ENCODE results near the gene SUSD5.

The SUSD5 gene

DNA sequence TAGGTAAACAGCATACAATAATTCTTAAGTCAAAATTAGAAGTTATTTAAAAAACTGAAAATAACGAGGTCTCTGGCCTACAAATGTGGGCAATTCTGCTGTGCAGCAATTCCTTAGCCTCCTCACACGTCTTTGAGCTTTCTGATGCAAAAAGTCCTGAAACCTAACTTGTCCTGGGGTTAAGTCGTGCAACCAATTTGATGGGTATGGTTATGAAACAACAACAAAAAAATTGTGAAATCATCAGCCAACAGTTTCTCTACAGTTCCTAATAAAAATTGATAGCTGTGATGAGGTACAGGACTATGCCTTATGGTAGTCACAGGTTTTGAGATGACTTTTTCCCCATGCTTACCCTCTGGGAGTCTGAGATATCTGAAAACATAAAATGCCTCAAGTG lies 115.1 kb downstream of the SUSD5 start:
- ATAC-seq (no peak), DNase-seq (no peak)
- no peaks in the 10 kb centered on the region for H3K9me3 Mint-ChIP-seq
- H3K27me3 Mint-ChIP-seq: no peaks in the 10 kb centered on the region
- no peak overlapping the region for H3K27ac Mint-ChIP-seq
- H3K4me3 Mint-ChIP-seq: no peak overlapping the region
- H3K4me1 Mint-ChIP-seq: peaks cover 3% of the 10 kb centered on the region
- H3K36me3 Mint-ChIP-seq (ENCODE audit: low read depth): no peaks in the 10 kb centered on the region

- Mint-ChIP-seq H3K9me3 (no peaks in the 10 kb centered on the region), H3K27me3 (no peaks in the 10 kb centered on the region), H3K4me1 (peaks cover 3% of the 10 kb centered on the region), H3K4me3 (no peak overlapping the region), H3K27ac (no peak overlapping the region), H3K36me3 (ENCODE audit: low read depth) (no peaks in the 10 kb centered on the region)
- ATAC-seq: no peak
- no peak for DNase-seq
These were observed 115.6 kb downstream of the SUSD5 start for GRCh38 chr3:33103034-33103433.

- Mint-ChIP-seq H3K4me1 (peaks cover 17% of the 10 kb centered on the region), H3K9me3 (no peaks in the 10 kb centered on the region), H3K36me3 (ENCODE audit: low read depth) (peaks cover 3% of the 10 kb centered on the region), H3K27ac (no peak overlapping the region), H3K4me3 (no peak overlapping the region), H3K27me3 (no peaks in the 10 kb centered on the region)
- ATAC-seq: no peak
- DNase-seq: no peak
These were observed 118.4 kb downstream of the SUSD5 start for GRCh38 chr3:33100229-33100628.
